ENCODE data around the gene RPRML. TPM values are rescaled to one million over a fixed set of nuclear protein-coding genes. Genes with fewer than 3 reads are reported as not detected.
A peak's percentile ranks its signal among the peaks of the same experiment; 100 is the strongest.
"Not testable (repeated sequence)": the region's sequence is repeated elsewhere in the genome, so short reads cannot be mapped to it uniquely, and the experiment has no call there.

RPRML gene
- total and polyA plus RNA-seq, 11 donors: 0.15 to 0.37 (median 0.27) TPM; not detected in 7

- 79 to 90% (median 87%) methylated on average over 2 of the region's 2 CpGs for WGBS, 4 donors
These were observed 15.5 kb downstream of the RPRML start for GRCh38 chr17:46963571-46963970.

GRCh38 chr17:46962374-46962790 is 16.7 kb downstream of the RPRML start:
- peaks cover 0 to 4% (median 0%) of the 10 kb centered on the region in 9 donors for H3K27me3 ChIP-seq
- WGBS, 4 donors: 0 to 42% (median 6%) methylated on average over 1 of the region's 1 CpG
- no peak overlapping the region for H3K4me3 ChIP-seq
- no peaks in the 10 kb centered on the region for H3K9me3 ChIP-seq
- no peaks in the 10 kb centered on the region for H3K36me3 ChIP-seq
- H3K4me1 ChIP-seq: peaks cover 0 to 6% (median 0%) of the 10 kb centered on the region in 12 donors
- TF ChIP-seq CTCF (IDR thresholded peaks at IDR 0.05): no peak
- no peak for TF ChIP-seq POLR2A (IDR thresholded peaks at IDR 0.05)
- DNase-seq: peak in 1 of 5 donors; percentile 32
- intact Hi-C loops (cut with DNase I): no loop called here
- H3K27ac ChIP-seq: no peak overlapping the region
- peak in 1 of 4 donors; percentile 15 for ATAC-seq

More at GRCh38 chr17:46963571-46963970, 15.5 kb downstream of the RPRML start:
- no peak for DNase-seq
- ATAC-seq: no peak
- Histone ChIP-seq H3K4me3 (no peak overlapping the region), H3K27me3 (peaks cover 0 to 4% (median 0%) of the 10 kb centered on the region in 9 donors), H3K9me3 (no peaks in the 10 kb centered on the region), H3K36me3 (no peaks in the 10 kb centered on the region), H3K27ac (no peak overlapping the region), H3K4me1 (peaks cover 0 to 6% (median 0%) of the 10 kb centered on the region in 12 donors)
- intact Hi-C loops (cut with DNase I): no loop called here
- TF ChIP-seq POLR2A (IDR thresholded peaks at IDR 0.05) (no peak), CTCF (IDR thresholded peaks at IDR 0.05) (no peak)

- Histone ChIP-seq H3K36me3 (no peaks in the 10 kb centered on the region), H3K27ac (no peak overlapping the region), H3K9me3 (no peaks in the 10 kb centered on the region), H3K4me3 (no peak overlapping the region), H3K4me1 (peaks cover 0 to 6% (median 0%) of the 10 kb centered on the region in 12 donors), H3K27me3 (peaks cover 0 to 13% (median 0%) of the 10 kb centered on the region in 9 donors)
- WGBS, 4 donors: 42 to 48% (median 47%) methylated on average over 2 of the region's 2 CpGs
- intact Hi-C loops (cut with DNase I): no loop called here
- DNase-seq: no peak
- no peak for TF ChIP-seq CTCF (IDR thresholded peaks at IDR 0.05)
- no peak for TF ChIP-seq POLR2A (IDR thresholded peaks at IDR 0.05)
- ATAC-seq: no peak
These were observed 18.9 kb downstream of the RPRML start for GRCh38 chr17:46960152-46960551.

GRCh38 chr17:46958041-46958591 is 20.9 kb downstream of the RPRML start:
- Histone ChIP-seq H3K4me1 (peaks cover 0 to 6% (median 0%) of the 10 kb centered on the region in 12 donors), H3K9me3 (no peaks in the 10 kb centered on the region), H3K27me3 (peaks cover 0 to 9% (median 0%) of the 10 kb centered on the region in 9 donors), H3K27ac (no peak overlapping the region), H3K4me3 (no peak overlapping the region), H3K36me3 (no peaks in the 10 kb centered on the region)
- peak in 1 of 5 donors; percentile 12 for DNase-seq
- ATAC-seq: no peak
- intact Hi-C loops (cut with DNase I): no loop called here
- WGBS, 4 donors: 58 to 67% (median 58%) methylated on average over 8 of the region's 8 CpGs
- TF ChIP-seq CTCF (IDR thresholded peaks at IDR 0.05) (no peak), POLR2A (IDR thresholded peaks at IDR 0.05) (no peak)

- ATAC-seq; H3K36me3 ChIP-seq; H3K9me3 ChIP-seq; H3K27ac ChIP-seq; H3K4me1 ChIP-seq; intact Hi-C loops (cut with DNase I); DNase-seq; H3K4me3 ChIP-seq: not testable (repeated sequence)
- 72 to 89% (median 83%) methylated on average over 2 of the region's 4 CpGs for WGBS, 4 donors
- H3K27me3 ChIP-seq: peaks cover 0 to 14% (median 0%) of the 10 kb centered on the region in 9 donors
These were observed 25.9 kb downstream of the RPRML start for GRCh38 chr17:46953191-46953590.

All from heart left ventricle (tissue), 16 donors.